Left lobe of liver (tissue), 2 donors: Measurements from ENCODE around the gene TNIK. TPM values are rescaled to one million over a fixed set of nuclear protein-coding genes. Genes with fewer than 3 reads are reported as not detected.

Experiments used
- ATAC-seq: fragments of 200-7000 bp; cut with Tn5 transposase; one replicate; pipeline ENCODE4 v1.9.1; 2020; ENCODE audit warnings: mild to moderate bottlenecking, moderate library complexity
- DNase-seq: peaks from one replicate; pipeline ENCODE4 v3.0.0-alpha.2; 2020; ENCODE audit warnings: low spot score
- total RNA-seq: library from RNA; stranded (reverse); gene quantifications from one replicate; pipeline ENCODE4 v1.2.1, GENCODE V29; 2021
- donor health status: DM: no; HTN: no; CAD: no; lungs with moderate emphysema.
- donor health status: DM: no; HTN: yes; CAD: no.

Gene TNIK
- total RNA-seq, 1 donor from 2014 or later = 4.0 TPM

- DNase-seq (peak; percentile 90), ATAC-seq (peak; percentile 83)
Measured at GRCh38 chr3:171026597-171027293, 433.5 kb downstream of the TNIK start, which contains the start of gene SLC2A2. Gene SLC2A2, minus strand, starts transcription at chr3:171026720. Its CDS starts 50 bp downstream, at chr3:171026670.

- DNase-seq = no peak
- no peak for ATAC-seq
Measured at GRCh38 chr3:171023566-171023965, 436.6 kb downstream of the TNIK start.

GRCh38 chr3:171021377-171021776 is 438.8 kb downstream of the TNIK start:
- ATAC-seq (no peak), DNase-seq (no peak)

DNA sequence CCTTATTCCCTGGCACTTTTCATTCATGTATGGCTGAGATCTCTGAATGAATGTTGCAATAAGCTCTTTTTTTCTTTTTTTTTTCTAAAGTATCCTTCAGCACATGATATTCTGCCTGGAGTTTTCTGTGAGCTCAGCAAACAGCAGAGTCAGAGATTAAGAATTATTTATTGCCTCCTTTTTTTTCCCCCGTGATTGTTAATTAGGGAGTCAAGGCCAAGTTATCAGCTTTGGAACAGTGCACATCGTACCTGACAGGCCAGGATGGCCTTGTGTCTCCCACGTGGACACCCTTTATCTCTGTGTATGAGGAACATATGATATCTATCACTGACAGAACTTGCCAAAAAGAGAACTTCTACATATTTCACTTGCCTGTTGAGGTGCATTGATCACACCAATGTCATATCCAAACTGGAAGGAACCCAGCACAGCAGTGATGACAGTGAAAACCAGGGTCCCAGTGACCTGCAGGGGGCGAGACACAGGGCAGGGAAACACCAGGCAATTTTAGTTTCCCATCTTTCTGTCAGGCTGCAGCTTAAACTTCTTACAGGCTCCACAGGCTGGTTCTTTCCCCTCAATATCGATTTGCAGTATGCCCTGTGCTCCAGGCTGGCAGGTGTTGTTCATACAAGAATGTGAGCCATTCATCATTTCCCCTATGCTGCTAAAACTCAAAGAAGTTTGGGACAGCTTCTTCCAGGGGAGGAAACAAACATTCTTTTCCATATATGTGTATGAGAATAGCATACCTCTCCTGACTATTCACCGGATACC is 441.9 kb downstream of the TNIK start:
- ATAC-seq (peak; percentile 8), DNase-seq (no peak)

- DNase-seq = peak; percentile 69
- ATAC-seq = peak; percentile 57
Measured at GRCh38 chr3:171013822-171014748, 446.1 kb downstream of the TNIK start.

- ATAC-seq (no peak), DNase-seq (no peak)
Measured at GRCh38 chr3:171011873-171012336, 448.3 kb downstream of the TNIK start.
